Heart right ventricle (tissue), 16 donors: ENCODE results near the gene CALR. TPM values are rescaled to one million over a fixed set of nuclear protein-coding genes. Genes with fewer than 3 reads are reported as not detected.

Source experiments
- ATAC-seq, 8 donors: fragments of 200-7000 bp; cut with Tn5 transposase; one replicate each; pipeline ENCODE4 v1.9.1; 2020; ENCODE audit warnings: mild to moderate bottlenecking in 8 of 8, moderate library complexity in 8 of 8, moderate number of reproducible peaks in 1 of 8
- DNase-seq, 2 donors: peaks; one replicate each; pipeline ENCODE4 v3.0.0-alpha.2; 2020
- H3K27ac ChIP-seq, 10 donors: fragments of 200-600 bp; sonication (generic) in 2 of 10; one replicate each; pipeline versions ENCODE4 v1.5.0 to v1.8.0; 2020 to 2022; ENCODE audit warnings: mild to moderate bottlenecking in 3 of 10
- H3K27me3 ChIP-seq, 7 donors: fragments of 200-600 bp; one replicate each; pipeline ENCODE4 v1.8.0; 2021 to 2022; ENCODE audit warnings: mild to moderate bottlenecking in 2 of 7
- H3K36me3 ChIP-seq, 9 donors: fragments of 200-600 bp; sonication (generic) in 1 of 9; one replicate each; pipeline versions ENCODE4 v1.5.0 to v1.8.0; 2020 to 2022; ENCODE audit warnings: mild to moderate bottlenecking in 2 of 9
- H3K4me1 ChIP-seq, 9 donors: fragments of 200-600 bp; sonication (generic) in 1 of 9; one replicate each; pipeline versions ENCODE4 v1.5.0 to v1.8.0; 2020 to 2022; ENCODE audit warnings: mild to moderate bottlenecking in 4 of 9
- H3K4me3 ChIP-seq, 10 donors: fragments of 200-600 bp; sonication (generic) in 2 of 10; one replicate each; pipeline versions ENCODE4 v1.5.0 to v1.8.0; 2020 to 2022; ENCODE audit warnings: mild to moderate bottlenecking in 7 of 10, moderate library complexity in 2 of 10
- H3K9me3 ChIP-seq, 11 donors: fragments of 200-600 bp in 10 of 11; sonication (generic) in 2 of 11; one replicate each; pipeline versions ENCODE4 v1.5.0 to v1.8.0; 2013 to 2022; ENCODE audit warnings: mild to moderate bottlenecking in 2 of 11, control low read depth in 1 of 11, moderate library complexity in 1 of 11
- CTCF ChIP-seq, 9 donors: fragments of 200-600 bp; sonication (generic) in 2 of 9; IDR thresholded peaks; one replicate each; pipeline versions ENCODE4 v1.5.0 to v1.8.0; 2021 to 2022; ENCODE audit warnings: antibody characterized with exemption in 9 of 9, mild to moderate bottlenecking in 5 of 9, moderate library complexity in 1 of 9
- WGBS, 2 donors: extraction: QIAGEN DNeasy Blood & Tissue Kit; methylation state at CpG; one replicate each; pipeline ENCODE4 v1.1.7; 2013; ENCODE audit warnings: inconsistent platforms in 1 of 2; 5-methylcytosine and 5-hydroxymethylcytosine counted together
- intact Hi-C, 10 donors: fragments of 100-400 bp; cut with DNase I; formaldehyde crosslinking; loops; one replicate each; pipeline versions ENCODE4 v1.11.1 to v1.14.2; 2022
- polyA plus RNA-seq, 2 donors: library from polyadenylated mRNA; stranded (reverse); fragments of 200-250 nt; gene quantifications; one replicate each; pipeline ENCODE4 v1.2.3, GENCODE V29; 2013
- total RNA-seq, 10 donors: library from RNA; stranded (reverse); fragmentation: NEBNext Ultra II Directional in 3 of 10; extraction: Animal tissue kit (Norgen Biotek cat#: 25700) in 3 of 10; gene quantifications; one replicate each; pipeline versions ENCODE4 v1.2.1 to v1.2.4, GENCODE V29; 2021 to 2023
- donor health status: Arrhythmogenic right ventricular cardiomyopathy.
- donor health status: ischemic (EF 13 %, LVEDD 7.1; RV severe dilation, severe dysfunction).
- donor health status: healthy with polysubstance abuse.
- donor health status: DM: no; HTN: yes; CAD: no.
- donor health status: DM: no; HTN: no; CAD: no.
- donor health status: ischemic (EF 25% LVEDD 6.9; RV normal size, moderate dysfunction).
- donor health status: ischemic (EF 25% LVEDD 5.7; RV mildly dilated, moderate dysfunction).
- donor health status: healthy.
- donor health status: DM: yes; HTN: yes; CAD: no.
- donor health status: Ischemic cardiomyopathy.
- donor health status: ischemic (EF 35%, LVEDD 5.7; RV mildly dilated, moderate dysfunction).
- donor health status: nonischemic (EF 11% LVEDD 7.7; RV severe dilation, severe dysfunction).
- donor health status: DM: yes; HTN: yes; CAD: no.
- donor health status: PGD.
- donor health status: ischemic (EF 29% LVEDD 5.4; RV normal size, mild dysfunction).
- donor health status: nonischemic (EF 23%, LVEDD 6.1; RV moderate dilation, normal function).

CALR gene
- total and polyA plus RNA-seq, 12 donors = 197 to 830 (median 348) TPM

DNA sequence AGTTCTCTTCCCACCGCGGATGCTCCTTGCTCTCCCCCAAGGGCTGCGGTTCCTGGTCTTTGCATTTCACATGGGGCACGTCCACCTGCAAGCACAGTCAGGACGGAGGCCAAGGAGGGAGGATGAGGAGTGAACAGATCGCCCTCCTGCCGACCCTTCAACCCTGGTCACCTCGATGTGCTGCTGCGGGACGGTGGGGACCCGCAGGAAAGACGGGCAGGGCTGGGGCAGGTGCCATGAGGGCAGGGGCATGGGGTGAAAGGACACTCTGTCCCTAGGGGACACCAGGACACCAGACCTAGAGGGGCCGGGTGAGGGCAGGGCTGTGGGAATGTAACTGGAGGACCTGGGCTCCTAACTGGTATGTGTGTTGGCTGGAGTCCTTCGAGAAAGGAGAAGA lies 20.2 kb upstream of the CALR start:
- H3K27ac ChIP-seq = no peak overlapping the region
- peaks cover 0 to 17% (median 11%) of the 10 kb centered on the region in 9 donors for H3K36me3 ChIP-seq
- DNase-seq (no peak), ATAC-seq (peak in 1 of 8 donors; percentile 22)
- H3K9me3 ChIP-seq = no peaks in the 10 kb centered on the region
- H3K27me3 ChIP-seq = no peaks in the 10 kb centered on the region
- intact Hi-C loops = no loop called here
- no peak overlapping the region for H3K4me3 ChIP-seq
- TF ChIP-seq CTCF (IDR thresholded peaks at IDR 0.05) = no peak
- 94 to 95% methylated on average over 14 of the region's 14 CpGs for WGBS, 2 donors
- peaks cover 4 to 28% (median 14%) of the 10 kb centered on the region in 9 donors for H3K4me1 ChIP-seq

GRCh38 chr19:12921047-12921446 lies 17.4 kb upstream of the CALR start:
- 67 to 69% methylated on average over 3 of the region's 3 CpGs for WGBS, 2 donors
- Histone ChIP-seq H3K4me1 (peaks cover 0 to 12% (median 5%) of the 10 kb centered on the region in 9 donors), H3K27me3 (no peaks in the 10 kb centered on the region), H3K4me3 (no peak overlapping the region), H3K9me3 (no peaks in the 10 kb centered on the region), H3K36me3 (peaks cover 0 to 45% (median 33%) of the 10 kb centered on the region in 9 donors), H3K27ac (no peak overlapping the region)
- DNase-seq (no peak), ATAC-seq (no peak)
- intact Hi-C loops = no loop called here
- TF ChIP-seq CTCF (IDR thresholded peaks at IDR 0.05) = no peak

- WGBS, 2 donors = 94 to 97% methylated on average over 4 of the region's 4 CpGs
- H3K4me3 ChIP-seq = no peak overlapping the region
- ATAC-seq (no peak), DNase-seq (no peak)
- no peak overlapping the region for H3K27ac ChIP-seq
- peaks cover 0 to 12% (median 5%) of the 10 kb centered on the region in 9 donors for H3K4me1 ChIP-seq
- TF ChIP-seq CTCF (IDR thresholded peaks at IDR 0.05) = no peak
- no peaks in the 10 kb centered on the region for H3K27me3 ChIP-seq
- peaks cover 0 to 64% (median 52%) of the 10 kb centered on the region in 9 donors for H3K36me3 ChIP-seq
- intact Hi-C loops = no loop called here
- no peaks in the 10 kb centered on the region for H3K9me3 ChIP-seq
These were observed 15.4 kb upstream of the CALR start for GRCh38 chr19:12922959-12923358.

- Histone ChIP-seq H3K4me3 (no peak overlapping the region), H3K27me3 (no peaks in the 10 kb centered on the region), H3K27ac (no peak overlapping the region), H3K4me1 (no peaks in the 10 kb centered on the region), H3K36me3 (peaks cover 0 to 82% (median 69%) of the 10 kb centered on the region in 9 donors), H3K9me3 (no peaks in the 10 kb centered on the region)
- ATAC-seq = peak in 1 of 8 donors; percentile 11
- no peak for TF ChIP-seq CTCF (IDR thresholded peaks at IDR 0.05)
- no peak for DNase-seq
- WGBS, 2 donors = 96 to 97% methylated on average over 29 of the region's 29 CpGs
- intact Hi-C loops = no loop called here
These were observed 13.6 kb upstream of the CALR start for GRCh38 chr19:12924621-12925310.
